ACC112 (cell line): ENCODE data around the gene SH2D4B.

Experiments used
- H2AFZ ChIP-seq: fragments of 200-600 bp; sonication (generic); one replicate; pipeline ENCODE4 v1.6.0; 2017; ENCODE audit warnings: antibody characterized with exemption, low read length; ENCODE audit not compliant: unreplicated experiment
- H3K27ac ChIP-seq: fragments of 200-600 bp; sonication (generic); 2 replicates; pipeline ENCODE4 v1.5.1; 2014; ENCODE audit warnings: low read depth, mild to moderate bottlenecking, antibody characterized with exemption, low read length, moderate library complexity
- H3K27me3 ChIP-seq: fragments of 200-600 bp; sonication (generic); 2 replicates; pipeline ENCODE4 v1.6.1; 2014; ENCODE audit warnings: mild to moderate bottlenecking, antibody characterized with exemption, low read length, moderate library complexity, mixed read lengths; ENCODE audit not compliant: insufficient read depth
- H3K36me3 ChIP-seq: fragments of 200-600 bp; sonication (generic); 2 replicates; pipeline ENCODE4 v1.6.1; 2016; ENCODE audit warnings: mild to moderate bottlenecking, antibody characterized with exemption, low read length, moderate library complexity, mixed read lengths; ENCODE audit not compliant: insufficient read depth
- H3K4me1 ChIP-seq: fragments of 200-600 bp; sonication (generic); one replicate; pipeline ENCODE4 v1.6.1; 2016; ENCODE audit warnings: low read length, mixed read lengths; ENCODE audit not compliant: insufficient read depth, unreplicated experiment, control insufficient read depth
- H3K4me3 ChIP-seq: fragments of 200-600 bp; sonication (generic); 2 replicates; pipeline ENCODE4 v1.5.1; 2014; ENCODE audit warnings: mild to moderate bottlenecking, low read depth, low read length
- H3K79me2 ChIP-seq: fragments of 200-600 bp; sonication (generic); one replicate; pipeline ENCODE4 v1.6.0; 2016; ENCODE audit warnings: low read length; ENCODE audit not compliant: control insufficient read depth, unreplicated experiment, insufficient read depth

SH2D4B gene

DNA sequence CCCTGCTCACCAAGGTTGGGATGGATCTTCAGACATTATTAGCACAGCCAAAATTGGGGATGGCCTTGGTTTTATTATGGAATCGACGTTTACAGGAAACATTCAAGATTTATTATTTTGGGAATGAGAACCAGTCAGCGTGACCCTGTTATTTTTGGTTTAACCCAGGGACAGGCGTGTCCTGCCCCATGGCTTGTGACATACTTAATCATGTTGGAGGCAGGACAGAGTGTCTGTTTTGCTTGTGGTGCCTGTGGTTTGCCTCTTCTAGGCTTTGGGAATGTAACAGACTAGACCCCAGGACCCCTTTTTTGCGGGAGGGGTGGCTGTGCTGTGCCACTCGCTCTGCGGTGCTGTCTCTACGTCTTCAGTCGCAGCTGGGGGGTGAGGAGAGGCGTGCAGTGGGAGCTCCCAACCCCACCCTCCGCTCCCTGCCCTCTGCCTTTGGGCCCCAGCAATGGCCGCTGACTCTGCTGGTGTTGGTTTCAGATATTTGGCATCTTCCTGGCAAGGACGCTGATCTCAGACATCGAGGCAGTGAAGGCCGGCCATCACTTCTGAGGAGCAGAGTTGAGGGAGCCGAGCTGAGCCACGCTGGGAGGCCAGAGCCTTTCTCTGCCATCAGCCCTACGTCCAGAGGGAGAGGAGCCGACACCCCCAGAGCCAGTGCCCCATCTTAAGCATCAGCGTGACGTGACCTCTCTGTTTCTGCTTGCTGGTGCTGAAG is 20.1 kb upstream of the SH2D4B start:
- Histone ChIP-seq H3K36me3 (peaks cover 8% of the 10 kb centered on the region; the same call in 1 of the 2 replicates), H3K27me3 (no peaks in the 10 kb centered on the region), H3K4me3 (no peak overlapping the region), H2AFZ (no peak overlapping the region), H3K79me2 (no peaks in the 10 kb centered on the region), H3K27ac (no peak overlapping the region), H3K4me1 (no peaks in the 10 kb centered on the region)

- Histone ChIP-seq H3K27ac (no peak overlapping the region), H3K4me3 (no peak overlapping the region), H2AFZ (no peak overlapping the region), H3K4me1 (no peaks in the 10 kb centered on the region), H3K27me3 (no peaks in the 10 kb centered on the region), H3K79me2 (no peaks in the 10 kb centered on the region), H3K36me3 (peaks cover 6% of the 10 kb centered on the region; the same call in 1 of the 2 replicates)
These were observed 19.4 kb upstream of the SH2D4B start for GRCh38 chr10:80518143-80518806.

GRCh38 chr10:80518807-80519360 is 18.8 kb upstream of the SH2D4B start:
- H3K79me2 ChIP-seq: no peaks in the 10 kb centered on the region

GRCh38 chr10:80519936-80520650 is 17.6 kb upstream of the SH2D4B start:
- no peaks in the 10 kb centered on the region for H3K4me1 ChIP-seq
- H3K79me2 ChIP-seq: no peaks in the 10 kb centered on the region
- H3K27ac ChIP-seq: no peak overlapping the region
- H3K27me3 ChIP-seq: no peaks in the 10 kb centered on the region
- H3K4me3 ChIP-seq: no peak overlapping the region
- H2AFZ ChIP-seq: no peak overlapping the region
- no peaks in the 10 kb centered on the region for H3K36me3 ChIP-seq

More at GRCh38 chr10:80518807-80519360, 18.8 kb upstream of the SH2D4B start:
- no peaks in the 10 kb centered on the region for H3K27me3 ChIP-seq
- no peak overlapping the region for H3K4me3 ChIP-seq
- H2AFZ ChIP-seq: no peak overlapping the region
- no peaks in the 10 kb centered on the region for H3K4me1 ChIP-seq
- no peak overlapping the region for H3K27ac ChIP-seq
- peaks cover under 1% of the 10 kb centered on the region; the same call in 1 of the 2 replicates for H3K36me3 ChIP-seq

DNA sequence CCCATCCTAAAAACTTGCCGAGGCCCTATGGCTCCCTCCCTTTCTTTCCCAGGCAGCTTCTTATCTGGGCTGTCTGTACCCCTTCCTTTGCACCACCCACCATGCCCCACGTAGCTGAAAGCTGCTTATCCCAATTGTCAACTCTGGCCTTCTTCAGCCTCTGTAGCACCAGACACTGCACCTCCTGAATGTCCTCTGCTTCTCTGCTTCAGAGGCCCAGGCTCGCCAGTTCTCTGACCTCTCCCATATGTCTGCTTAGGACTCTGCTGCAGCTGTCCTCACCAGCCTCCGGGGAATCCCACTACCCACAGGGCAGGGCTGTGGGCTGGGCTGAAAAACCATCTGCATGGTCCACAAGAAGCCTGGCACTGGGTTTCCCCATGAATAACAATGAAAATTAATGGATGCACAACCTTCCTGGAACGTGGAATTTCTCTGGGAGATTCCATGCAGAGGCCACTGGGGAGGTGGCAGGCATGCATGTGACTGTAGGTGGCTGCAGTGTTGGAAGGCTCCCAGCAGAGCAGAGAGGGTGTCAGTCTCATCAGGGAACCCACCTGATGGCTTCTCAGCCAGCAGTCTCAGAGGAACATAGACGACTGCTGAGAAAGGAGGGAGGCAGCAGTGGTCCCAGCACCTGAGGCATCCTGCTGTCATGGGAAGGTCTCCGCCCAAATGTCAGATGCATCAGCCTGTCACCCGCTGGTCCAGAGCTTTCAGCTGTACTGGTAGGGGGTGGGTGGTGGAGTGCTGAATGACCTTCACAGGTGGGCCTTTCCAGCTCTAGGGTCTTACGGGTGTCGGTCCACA is 16.8 kb upstream of the SH2D4B start:
- H2AFZ ChIP-seq: no peak overlapping the region
- H3K27ac ChIP-seq: no peak overlapping the region
- H3K36me3 ChIP-seq: no peaks in the 10 kb centered on the region
- H3K4me1 ChIP-seq: no peaks in the 10 kb centered on the region
- no peaks in the 10 kb centered on the region for H3K27me3 ChIP-seq
- no peak overlapping the region for H3K4me3 ChIP-seq
- H3K79me2 ChIP-seq: no peaks in the 10 kb centered on the region

GRCh38 chr10:80522756-80523363 is 14.8 kb upstream of the SH2D4B start:
- Histone ChIP-seq H3K4me1 (no peaks in the 10 kb centered on the region), H3K79me2 (no peaks in the 10 kb centered on the region), H3K27ac (no peak overlapping the region), H2AFZ (no peak overlapping the region), H3K27me3 (no peaks in the 10 kb centered on the region), H3K4me3 (no peak overlapping the region), H3K36me3 (no peaks in the 10 kb centered on the region)

- no peaks in the 10 kb centered on the region for H3K79me2 ChIP-seq
- H3K27ac ChIP-seq: no peak overlapping the region
- no peaks in the 10 kb centered on the region for H3K36me3 ChIP-seq
- no peaks in the 10 kb centered on the region for H3K27me3 ChIP-seq
- H3K4me1 ChIP-seq: no peaks in the 10 kb centered on the region
- H2AFZ ChIP-seq: no peak overlapping the region
- no peak overlapping the region for H3K4me3 ChIP-seq
These were observed 13.9 kb upstream of the SH2D4B start for GRCh38 chr10:80523773-80524172.

GRCh38 chr10:80524190-80524909 is 13.4 kb upstream of the SH2D4B start:
- H3K27ac ChIP-seq: no peak overlapping the region
- H3K36me3 ChIP-seq: no peaks in the 10 kb centered on the region
- no peaks in the 10 kb centered on the region for H3K4me1 ChIP-seq
- H3K4me3 ChIP-seq: no peak overlapping the region
- H3K27me3 ChIP-seq: no peaks in the 10 kb centered on the region
- H3K79me2 ChIP-seq: no peaks in the 10 kb centered on the region
- no peak overlapping the region for H2AFZ ChIP-seq

GRCh38 chr10:80526218-80526617 is 11.5 kb upstream of the SH2D4B start:
- H3K27me3 ChIP-seq: no peaks in the 10 kb centered on the region
- no peak overlapping the region for H2AFZ ChIP-seq
- H3K4me3 ChIP-seq: no peak overlapping the region
- H3K4me1 ChIP-seq: no peaks in the 10 kb centered on the region
- no peaks in the 10 kb centered on the region for H3K36me3 ChIP-seq
- no peaks in the 10 kb centered on the region for H3K79me2 ChIP-seq
- no peak overlapping the region for H3K27ac ChIP-seq
